Lower leg skin (tissue), 3 donors: ENCODE data around the gene VDR.

ENCODE experiments used
- POLR2A ChIP-seq, 2 donors: fragments of 450-650 bp; IDR thresholded peaks; one replicate each; pipeline ENCODE4 v1.6.1; 2016 to 2017; ENCODE audit warnings: antibody characterized with exemption in 2 of 2, mild to moderate bottlenecking in 1 of 2, moderate library complexity in 1 of 2
- TF ChIP-seq, protein P1 (sequence below), 3 donors: fragments of 450-650 bp; IDR thresholded peaks; one replicate each; pipeline ENCODE4 v1.5.1; 2016; ENCODE audit warnings: antibody characterized with exemption in 3 of 3, mild to moderate bottlenecking in 3 of 3, moderate library complexity in 2 of 3

DNA sequence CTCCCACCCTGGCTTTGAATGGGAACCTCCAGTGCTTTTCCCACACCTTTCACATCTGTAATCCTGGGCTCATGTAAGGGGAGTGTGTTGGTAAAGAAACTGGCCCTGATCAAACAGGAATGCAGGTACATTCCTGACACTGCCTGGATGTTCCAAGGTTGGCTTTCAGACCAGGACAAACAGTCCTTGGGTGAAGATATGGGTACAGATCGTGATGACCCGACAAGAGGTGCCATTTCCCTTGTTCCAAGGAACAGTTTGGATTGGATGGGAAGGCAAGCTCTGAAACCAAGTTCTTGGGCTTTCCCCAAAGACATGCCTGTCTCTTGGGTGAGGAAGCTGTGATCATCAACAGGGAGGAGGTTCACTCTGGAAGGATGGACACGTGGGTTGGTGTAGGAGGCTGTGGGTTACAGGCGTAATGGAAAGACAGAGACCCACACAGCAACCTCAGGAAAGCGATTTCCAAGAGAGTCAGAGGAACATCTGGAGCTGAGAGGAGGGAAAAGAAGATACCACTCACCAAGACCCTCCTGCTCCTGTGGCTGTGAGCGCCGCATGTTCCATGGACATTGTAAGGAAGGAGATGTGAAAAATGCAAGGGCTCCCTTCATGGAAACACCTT lies 26.4 kb downstream of the VDR start:
- TF ChIP-seq, protein P1, sequence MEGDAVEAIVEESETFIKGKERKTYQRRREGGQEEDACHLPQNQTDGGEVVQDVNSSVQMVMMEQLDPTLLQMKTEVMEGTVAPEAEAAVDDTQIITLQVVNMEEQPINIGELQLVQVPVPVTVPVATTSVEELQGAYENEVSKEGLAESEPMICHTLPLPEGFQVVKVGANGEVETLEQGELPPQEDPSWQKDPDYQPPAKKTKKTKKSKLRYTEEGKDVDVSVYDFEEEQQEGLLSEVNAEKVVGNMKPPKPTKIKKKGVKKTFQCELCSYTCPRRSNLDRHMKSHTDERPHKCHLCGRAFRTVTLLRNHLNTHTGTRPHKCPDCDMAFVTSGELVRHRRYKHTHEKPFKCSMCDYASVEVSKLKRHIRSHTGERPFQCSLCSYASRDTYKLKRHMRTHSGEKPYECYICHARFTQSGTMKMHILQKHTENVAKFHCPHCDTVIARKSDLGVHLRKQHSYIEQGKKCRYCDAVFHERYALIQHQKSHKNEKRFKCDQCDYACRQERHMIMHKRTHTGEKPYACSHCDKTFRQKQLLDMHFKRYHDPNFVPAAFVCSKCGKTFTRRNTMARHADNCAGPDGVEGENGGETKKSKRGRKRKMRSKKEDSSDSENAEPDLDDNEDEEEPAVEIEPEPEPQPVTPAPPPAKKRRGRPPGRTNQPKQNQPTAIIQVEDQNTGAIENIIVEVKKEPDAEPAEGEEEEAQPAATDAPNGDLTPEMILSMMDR (IDR thresholded peaks at IDR 0.05), result no peak
- TF ChIP-seq POLR2A (IDR thresholded peaks at IDR 0.05), result no peak
